Pancreas (tissue), 10 donors: ENCODE results near the gene CCDC28B. TPM values are rescaled to one million over a fixed set of nuclear protein-coding genes. Genes with fewer than 3 reads are reported as not detected.

Experiments
- ATAC-seq, 4 donors: fragments of 200-7000 bp; cut with Tn5 transposase; one replicate each; pipeline versions ENCODE4 v1.8.0 to v1.9.1; 2020; ENCODE audit warnings: mild to moderate bottlenecking in 4 of 4, moderate library complexity in 4 of 4
- DNase-seq, 6 donors: peaks; one replicate each; pipeline ENCODE4 v3.0.0-alpha.2; 2020
- FAIRE-seq: peaks from 2 replicates; lab custom pipeline; 2012; peaks lifted over from hg19 to GRCh38; lab: Jason Lieb, UNC
- H3K27ac ChIP-seq, 4 donors: fragments of 200-600 bp; sonication (generic); 1 replicate in 3 of 4; 2 replicates in 1 of 4; pipeline versions ENCODE4 v1.5.0 to v1.8.0; 2020
- H3K27me3 ChIP-seq, 4 donors: fragments of 200-600 bp; one replicate each; pipeline ENCODE4 v1.8.0; 2021
- H3K36me3 ChIP-seq, 3 donors: fragments of 200-600 bp; sonication (generic) in 1 of 3; one replicate each; pipeline versions ENCODE4 v1.5.0 to v1.8.0; 2020 to 2021
- H3K4me1 ChIP-seq, 3 donors: fragments of 200-600 bp; one replicate each; pipeline ENCODE4 v1.8.0; 2021
- H3K4me3 ChIP-seq, 4 donors: fragments of 200-600 bp; sonication (generic) in 2 of 4; one replicate each; pipeline versions ENCODE4 v1.5.0 to v1.8.0; 2020 to 2021
- H3K9me3 ChIP-seq, 4 donors: fragments of 200-600 bp; one replicate each; pipeline ENCODE4 v1.8.0; 2021
- CTCF ChIP-seq, 4 donors: fragments of 200-600 bp; sonication (generic) in 3 of 4; IDR thresholded peaks; one replicate each; pipeline versions ENCODE4 v1.5.0 to v1.8.0; 2021; ENCODE audit warnings: antibody characterized with exemption in 4 of 4
- WGBS, 2 donors: extraction: QIAGEN DNeasy Blood & Tissue Kit; methylation state at CpG; one replicate each; pipeline ENCODE4 v1.1.7; 2013; 5-methylcytosine and 5-hydroxymethylcytosine counted together
- intact Hi-C, 3 donors: fragments of 100-400 bp; cut with DNase I; formaldehyde crosslinking; loops; one replicate each; pipeline versions ENCODE4 v1.11.1 to v1.14.2; 2022
- polyA plus RNA-seq, 2 donors: library from polyadenylated mRNA; stranded (reverse); fragments of 200-250 nt; gene quantifications; one replicate each; pipeline ENCODE4 v1.2.3, GENCODE V29; 2013
- total RNA-seq, 6 donors: library from RNA; stranded (reverse); fragmentation: NEBNext Ultra II Directional in 4 of 6; extraction: Animal tissue kit (Norgen Biotek cat#: 25700) in 4 of 6; gene quantifications; one replicate each; pipeline versions ENCODE4 v1.2.1 to v1.2.4, GENCODE V29; 2021 to 2023
- donor health status: healthy with polysubstance abuse.
- donor health status: DM: no; HTN: no; CAD: no; lungs with moderate emphysema.
- donor health status: DM: no; HTN: no; CAD: no.
- donor health status: control.
- donor health status: control.
- donor health status: Bipolar disorder and iron deficiency.
- donor health status: DM: yes; HTN: yes; CAD: no.
- donor health status: DM: no; HTN: no; CAD: no.
- donor health status: DM: no; HTN: no; CAD: no.
- donor health status: DM: yes; HTN: yes; CAD: no.

Gene CCDC28B
- total and polyA plus RNA-seq, 8 donors, result 1.6 to 8.5 (median 3.6) TPM

- H3K27ac ChIP-seq, result no peak overlapping the region
- peaks cover 5 to 48% (median 30%) of the 10 kb centered on the region in 3 donors for H3K36me3 ChIP-seq
- H3K4me1 ChIP-seq, result peaks cover 0 to 3% (median 0%) of the 10 kb centered on the region in 3 donors
- ATAC-seq, result no peak
- FAIRE-seq, result no peak
- intact Hi-C loops, result no loop called here
- 75 to 80% methylated on average over 5 of the region's 5 CpGs for WGBS, 2 donors
- no peaks in the 10 kb centered on the region for H3K27me3 ChIP-seq
- H3K9me3 ChIP-seq, result no peaks in the 10 kb centered on the region
- no peak for DNase-seq
- no peak overlapping the region for H3K4me3 ChIP-seq
- TF ChIP-seq CTCF (IDR thresholded peaks at IDR 0.05), result no peak
These were observed 31.5 kb downstream of the CCDC28B start for GRCh38 chr1:32231843-32232432.

- no peaks in the 10 kb centered on the region for H3K9me3 ChIP-seq
- peaks cover 0 to 3% (median 0%) of the 10 kb centered on the region in 3 donors for H3K4me1 ChIP-seq
- DNase-seq (no peak), FAIRE-seq (no peak), ATAC-seq (no peak)
- intact Hi-C loops, result no loop called here
- peaks cover 5 to 44% (median 30%) of the 10 kb centered on the region in 3 donors for H3K36me3 ChIP-seq
- 87 to 90% methylated on average over 8 of the region's 8 CpGs for WGBS, 2 donors
- H3K27me3 ChIP-seq, result no peaks in the 10 kb centered on the region
- H3K27ac ChIP-seq, result no peak overlapping the region
- no peak overlapping the region for H3K4me3 ChIP-seq
- no peak for TF ChIP-seq CTCF (IDR thresholded peaks at IDR 0.05)
These were observed 32.3 kb downstream of the CCDC28B start for GRCh38 chr1:32232558-32233304.

GRCh38 chr1:32234792-32235191, 34.4 kb downstream of the CCDC28B start:
- FAIRE-seq, result no peak
- Histone ChIP-seq H3K27me3 (no peaks in the 10 kb centered on the region), H3K4me3 (no peak overlapping the region), H3K36me3 (peaks cover 1 to 25% (median 20%) of the 10 kb centered on the region in 3 donors), H3K4me1 (peaks cover 0 to 7% (median 0%) of the 10 kb centered on the region in 3 donors), H3K9me3 (no peaks in the 10 kb centered on the region), H3K27ac (no peak overlapping the region)
- intact Hi-C loops, result no loop called here
- no peak for ATAC-seq
- WGBS, 2 donors, result 90 to 91% methylated on average over 7 of the region's 7 CpGs
- DNase-seq, result no peak
- no peak for TF ChIP-seq CTCF (IDR thresholded peaks at IDR 0.05)

- intact Hi-C loops, result no loop called here
- H3K36me3 ChIP-seq, result no peaks in the 10 kb centered on the region
- no peaks in the 10 kb centered on the region for H3K27me3 ChIP-seq
- H3K4me1 ChIP-seq, result peaks cover 0 to 12% (median 0%) of the 10 kb centered on the region in 3 donors
- TF ChIP-seq CTCF (IDR thresholded peaks at IDR 0.05), result no peak
- FAIRE-seq (no peak), DNase-seq (peak in 2 of 6 donors; percentile 33 to 35), ATAC-seq (peak in 3 of 4 donors; percentile 9 to 15 (median 9))
- peak overlapping the region; percentile 84 to 94 (median 87) for H3K27ac ChIP-seq
- no peaks in the 10 kb centered on the region for H3K9me3 ChIP-seq
- 13 to 22% methylated on average over 4 of the region's 4 CpGs for WGBS, 2 donors
- H3K4me3 ChIP-seq, result peak overlapping the region; percentile 50 to 69 (median 62)
These were observed 38.9 kb downstream of the CCDC28B start for GRCh38 chr1:32239337-32239736.
